Coronary artery (tissue), 2 donors: ENCODE measurements around the gene AGMAT.

Experiments
- DNase-seq: peaks from one replicate; pipeline ENCODE4 v3.0.0-alpha.2; 2017; ENCODE audit warnings: low spot score
- H3K27ac ChIP-seq, 2 donors: fragments of 200-600 bp; sonication (generic); one replicate each; pipeline ENCODE4 v1.5.1; 2016 to 2019
- H3K4me3 ChIP-seq: fragments of 200-600 bp; sonication (generic); 2 replicates; pipeline ENCODE4 v1.5.1; 2016; ENCODE audit warnings: mild to moderate bottlenecking, moderate library complexity
- CTCF ChIP-seq: fragments of 200-600 bp; sonication (generic); IDR thresholded peaks from one replicate; pipeline ENCODE4 v1.5.1; 2019; ENCODE audit warnings: antibody characterized with exemption

Gene AGMAT

GRCh38 chr1:15592285-15592684, 7.4 kb upstream of the AGMAT start:
- no peak overlapping the region for H3K27ac ChIP-seq

GRCh38 chr1:15583016-15583706, 1.7 kb downstream of the AGMAT start:
- no peak for DNase-seq
- no peak for TF ChIP-seq CTCF
- no peak overlapping the region for H3K27ac ChIP-seq
- no peak overlapping the region for H3K4me3 ChIP-seq

More at GRCh38 chr1:15592285-15592684, 7.4 kb upstream of the AGMAT start:
- no peak for TF ChIP-seq CTCF
- no peak overlapping the region for H3K4me3 ChIP-seq
- no peak for DNase-seq

- no peak for DNase-seq
- H3K27ac ChIP-seq, result no peak overlapping the region
- no peak overlapping the region for H3K4me3 ChIP-seq
- no peak for TF ChIP-seq CTCF
Observed at GRCh38 chr1:15579683-15580047, 5.2 kb downstream of the AGMAT start.

- no peak for DNase-seq
- TF ChIP-seq CTCF, result no peak
- Histone ChIP-seq H3K4me3 (no peak overlapping the region), H3K27ac (no peak overlapping the region)
Observed at GRCh38 chr1:15578921-15579682, 5.7 kb downstream of the AGMAT start.

- no peak overlapping the region for H3K4me3 ChIP-seq
- TF ChIP-seq CTCF, result no peak
- H3K27ac ChIP-seq, result no peak overlapping the region
- no peak for DNase-seq
Observed at GRCh38 chr1:15577691-15578090, 7.2 kb downstream of the AGMAT start.

DNA sequence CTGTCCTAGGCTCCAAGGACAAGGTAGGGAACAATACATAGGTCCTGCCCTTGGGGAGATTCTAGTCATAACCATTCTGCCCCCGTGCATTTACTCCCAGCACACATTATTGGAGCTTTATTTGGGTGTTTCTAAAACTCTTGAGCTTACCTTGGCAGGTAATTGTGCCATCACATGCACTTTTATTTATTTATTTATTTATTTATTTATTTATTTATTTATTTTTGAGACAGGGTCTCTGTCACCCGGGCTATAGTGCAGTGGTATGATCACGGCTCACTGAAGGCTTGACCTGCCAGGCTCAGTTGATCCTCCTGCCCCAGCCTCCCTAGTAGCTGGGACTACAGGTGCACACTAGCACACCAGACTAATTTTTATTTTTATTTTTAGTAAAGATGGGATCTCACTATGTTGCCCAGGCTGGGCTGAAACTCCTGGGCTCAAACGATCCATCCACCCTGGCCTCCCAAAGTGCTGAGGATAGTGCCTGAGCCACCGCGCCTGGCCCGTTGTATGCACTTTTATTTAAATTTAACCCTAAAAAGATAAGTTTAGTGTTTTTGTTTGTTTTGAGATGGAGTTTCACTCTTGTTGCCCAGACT, 9.2 kb downstream of the AGMAT start:
- TF ChIP-seq CTCF, result no peak
- H3K4me3 ChIP-seq, result no peak overlapping the region
- no peak overlapping the region for H3K27ac ChIP-seq
- no peak for DNase-seq
